GM19023 (cell line): ENCODE results near the gene TSGA10.
"Not testable (repeated sequence)": the region's sequence is repeated elsewhere in the genome, so short reads cannot be mapped to it uniquely, and the experiment has no call there.

Source experiments
- ATAC-seq: cut with Tn5 transposase; IDR thresholded peaks from one replicate; pipeline ENCODE4 v1.9.1; 2021; ENCODE audit warnings: mild to moderate bottlenecking, moderate library complexity; ENCODE audit not compliant: unreplicated experiment

Gene TSGA10

GRCh38 chr2:99156891-99157290 is 2.1 kb upstream of the TSGA10 start:
- no peak for ATAC-seq

- ATAC-seq = no peak
These were observed 679 bp downstream of the TSGA10 start for GRCh38 chr2:99153921-99154604.

DNA sequence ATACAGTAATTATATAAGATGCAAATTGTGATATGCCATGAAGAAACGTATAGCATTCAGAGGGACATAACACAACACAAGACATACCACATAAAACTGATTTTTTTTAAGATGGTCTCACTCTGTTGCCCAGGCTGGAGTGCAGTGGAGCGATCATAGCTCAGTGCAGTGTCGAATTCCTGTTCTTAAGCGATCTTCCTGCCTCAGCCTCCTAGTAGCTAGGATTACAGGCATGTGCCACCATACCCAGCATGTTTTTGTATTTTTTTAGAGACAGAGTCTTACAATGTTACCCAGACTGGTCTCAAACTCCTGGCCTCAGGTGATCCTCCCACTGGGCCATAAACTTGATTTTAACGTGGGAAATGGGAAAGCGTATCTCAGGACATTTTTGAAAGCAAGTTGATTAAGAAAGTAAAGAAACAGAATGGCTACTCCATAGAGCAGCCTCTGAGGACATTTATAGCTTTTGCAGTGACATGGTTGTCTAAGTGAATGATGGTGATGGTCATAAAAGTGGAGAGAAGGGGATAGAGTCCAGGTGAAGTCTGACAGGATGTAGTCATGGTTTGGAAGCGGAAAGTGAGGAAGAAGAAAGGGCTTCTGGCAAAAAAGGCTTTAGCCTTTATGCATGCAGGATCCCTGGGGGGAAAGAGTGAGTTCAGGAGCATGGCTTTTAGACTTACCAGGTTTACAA is 2.4 kb downstream of the TSGA10 start:
- ATAC-seq = no peak

GRCh38 chr2:99150706-99151105 is 4.0 kb downstream of the TSGA10 start:
- ATAC-seq = no peak

DNA sequence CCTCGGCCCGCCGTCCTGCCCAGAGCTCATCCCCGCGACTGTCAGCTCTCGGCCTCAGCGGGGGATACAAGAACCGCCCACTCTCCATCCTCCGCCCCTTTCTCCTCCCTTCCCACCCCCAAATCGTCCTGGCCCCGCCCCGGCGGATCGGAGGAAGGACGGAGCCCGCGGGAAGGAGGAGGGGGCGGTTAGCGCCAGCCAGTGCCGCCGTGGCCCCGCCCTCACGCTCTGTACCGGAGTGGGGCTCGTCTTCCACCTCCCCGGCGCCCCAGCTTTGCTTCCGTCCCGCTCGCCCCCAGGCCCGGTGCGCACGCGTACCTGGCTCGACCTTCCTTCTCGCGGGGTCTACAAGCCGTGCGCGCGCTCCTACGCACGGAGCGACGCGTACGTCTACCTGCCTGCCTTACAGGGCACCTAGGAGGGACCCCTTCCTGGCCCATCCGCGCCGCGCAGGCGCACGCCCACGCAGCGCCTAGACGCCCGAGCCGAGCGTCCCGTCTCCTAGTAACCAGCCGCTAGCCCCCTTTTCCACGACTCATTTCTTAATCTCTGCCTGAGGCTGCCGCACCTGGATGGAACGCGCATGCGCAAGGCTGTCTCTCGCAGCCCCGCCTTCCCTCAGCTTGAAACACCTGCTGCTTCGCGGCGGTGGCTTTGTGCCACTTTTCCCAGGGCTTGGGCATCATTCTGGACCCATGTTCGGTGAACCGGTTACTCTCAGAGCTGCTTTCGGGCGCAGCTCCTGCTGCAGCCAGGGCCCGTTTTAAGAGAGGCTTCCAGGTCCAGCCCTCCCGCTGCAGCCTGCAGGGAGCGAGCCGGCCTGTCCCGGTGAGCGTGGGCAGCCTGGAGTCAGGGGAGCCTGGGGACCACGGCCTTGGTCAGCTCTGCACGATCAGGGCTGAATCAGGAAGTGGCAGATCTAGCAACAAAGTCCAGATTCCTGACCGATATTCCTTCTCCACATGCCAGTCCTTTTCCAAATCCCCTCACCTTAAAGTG is 13.3 kb downstream of the TSGA10 start, which contains the start of gene C2orf15:
C2orf15 (plus strand) TSS at position 598 of the 999 bp plus-strand sequence. CDS start 8,852 bp downstream, outside the sequence.
- ATAC-seq = peak; percentile 90

GRCh38 chr2:99140860-99141109 is 14.0 kb downstream of the TSGA10 start:
- no peak for ATAC-seq

- ATAC-seq = no peak
These were observed 14.5 kb downstream of the TSGA10 start for GRCh38 chr2:99140056-99140859.

- no peak for ATAC-seq
These were observed 15.7 kb downstream of the TSGA10 start for GRCh38 chr2:99139003-99139402.

DNA sequence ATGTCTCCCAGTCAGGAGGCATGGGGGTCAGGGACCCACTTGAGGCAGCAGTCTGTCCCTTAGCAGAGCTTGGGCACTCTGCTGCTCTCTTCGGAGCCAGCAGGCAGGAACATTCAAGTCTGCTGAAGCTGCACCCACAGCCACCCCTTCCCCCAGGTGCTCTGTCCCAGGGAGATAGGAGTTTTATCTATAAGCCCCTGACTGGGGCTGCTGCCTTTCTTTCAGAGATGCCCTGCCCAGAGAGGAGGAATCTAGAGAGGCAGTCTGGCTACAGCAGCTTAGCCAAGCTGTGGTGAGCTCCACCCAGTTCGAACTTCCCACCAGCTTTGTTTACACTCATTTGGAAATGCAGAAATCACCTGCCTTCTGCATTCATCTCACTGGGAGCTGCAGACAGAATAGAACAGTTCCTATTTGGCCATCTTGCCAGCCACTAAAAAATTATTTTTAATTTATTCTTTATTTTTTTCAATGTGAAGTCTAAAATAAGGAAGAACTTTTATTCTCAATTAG is 19.6 kb downstream of the TSGA10 start:
- ATAC-seq = not testable (repeated sequence)

DNA sequence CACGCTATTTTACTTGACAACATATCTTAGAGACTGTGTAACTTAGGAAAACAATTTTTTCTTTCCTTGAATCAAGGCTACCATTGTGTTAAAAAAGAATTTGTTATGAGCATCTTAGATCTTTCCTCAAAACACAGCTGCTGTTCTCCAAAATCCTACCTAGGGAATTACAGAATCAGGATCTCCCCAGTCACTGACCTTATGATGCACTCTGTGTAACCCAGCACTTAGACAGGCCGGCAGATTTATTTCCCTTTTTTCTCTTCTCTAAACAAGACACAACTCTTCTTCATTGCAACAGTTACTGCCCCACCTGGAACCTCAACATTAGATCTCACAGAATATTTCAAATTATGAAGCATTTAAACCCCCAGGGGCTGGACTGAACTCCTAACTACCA is 26.8 kb downstream of the TSGA10 start:
- ATAC-seq = no peak

- no peak for ATAC-seq
These were observed 42.1 kb downstream of the TSGA10 start for GRCh38 chr2:99112617-99113016.

GRCh38 chr2:99111945-99112344 is 42.8 kb downstream of the TSGA10 start:
- ATAC-seq = no peak

DNA sequence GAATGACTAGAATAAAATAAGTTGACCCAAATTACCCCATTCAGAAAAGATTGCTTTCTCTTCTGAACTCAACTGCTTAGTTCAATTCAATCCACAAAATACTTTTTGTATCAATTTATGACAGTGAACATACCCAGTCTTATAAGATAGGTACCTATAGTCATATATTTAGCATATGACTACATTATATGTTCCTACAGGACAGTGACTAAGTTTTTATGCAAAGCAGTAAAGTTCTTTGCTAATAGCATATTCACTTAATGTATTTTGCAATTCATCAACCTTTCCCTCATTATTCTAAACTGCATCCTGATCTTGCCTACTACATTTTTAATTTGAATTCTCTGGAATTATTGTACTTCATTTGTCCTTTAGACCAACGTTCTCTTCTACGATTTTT is 43.5 kb downstream of the TSGA10 start:
- ATAC-seq = no peak

- ATAC-seq = no peak
These were observed 47.8 kb downstream of the TSGA10 start for GRCh38 chr2:99106913-99107312.

GRCh38 chr2:99104006-99104405 is 50.7 kb downstream of the TSGA10 start:
- no peak for ATAC-seq

GRCh38 chr2:99101697-99102096 is 53.0 kb downstream of the TSGA10 start:
- no peak for ATAC-seq

GRCh38 chr2:99096728-99097127 is 58.0 kb downstream of the TSGA10 start:
- no peak for ATAC-seq

DNA sequence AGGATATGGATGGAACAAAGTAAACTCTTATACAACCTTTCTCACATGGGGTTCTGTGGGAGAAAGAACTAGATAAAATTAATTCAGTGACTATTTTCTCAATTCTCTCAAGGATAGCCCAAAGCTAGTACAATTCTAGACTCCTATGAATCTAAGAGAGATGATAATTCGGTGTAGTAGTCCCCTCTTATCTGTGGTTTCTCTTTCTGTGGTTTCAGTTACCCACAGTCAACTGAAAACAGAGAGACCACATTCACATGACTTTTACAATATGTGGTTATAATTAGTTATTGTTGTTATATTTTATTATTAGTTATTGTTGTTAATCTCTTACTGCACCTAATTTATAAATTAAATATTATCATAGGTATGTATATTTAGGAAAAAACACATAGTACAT is 66.7 kb downstream of the TSGA10 start:
- ATAC-seq = no peak

- ATAC-seq = no peak
These were observed 68.4 kb downstream of the TSGA10 start for GRCh38 chr2:99086385-99086784.

- no peak for ATAC-seq
These were observed 69.3 kb downstream of the TSGA10 start for GRCh38 chr2:99085421-99085820.

DNA sequence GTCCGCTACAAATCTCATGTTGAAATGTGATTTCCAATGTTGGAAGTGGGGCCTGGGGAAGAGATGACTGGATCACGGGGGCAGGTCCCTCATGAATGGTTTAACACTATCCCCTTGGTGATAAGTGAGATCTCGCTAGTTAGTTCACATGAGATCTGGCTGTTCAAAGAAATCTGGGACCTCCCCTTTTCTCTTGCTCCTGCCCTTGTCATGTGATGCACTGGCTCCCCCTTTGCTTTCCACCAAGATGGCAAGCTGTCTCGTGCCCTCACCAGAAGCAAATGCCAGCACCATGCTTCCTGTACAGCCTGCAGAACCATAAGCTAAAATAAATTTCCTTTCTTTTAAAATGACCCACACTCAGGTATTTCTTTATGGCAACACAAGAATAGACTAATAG is 70.5 kb downstream of the TSGA10 start:
- ATAC-seq = no peak
